ENCODE results near the gene KDM7A.
"Not testable (repeated sequence)": the region's sequence is repeated elsewhere in the genome, so short reads cannot be mapped to it uniquely, and the experiment has no call there.

The KDM7A gene

DNA sequence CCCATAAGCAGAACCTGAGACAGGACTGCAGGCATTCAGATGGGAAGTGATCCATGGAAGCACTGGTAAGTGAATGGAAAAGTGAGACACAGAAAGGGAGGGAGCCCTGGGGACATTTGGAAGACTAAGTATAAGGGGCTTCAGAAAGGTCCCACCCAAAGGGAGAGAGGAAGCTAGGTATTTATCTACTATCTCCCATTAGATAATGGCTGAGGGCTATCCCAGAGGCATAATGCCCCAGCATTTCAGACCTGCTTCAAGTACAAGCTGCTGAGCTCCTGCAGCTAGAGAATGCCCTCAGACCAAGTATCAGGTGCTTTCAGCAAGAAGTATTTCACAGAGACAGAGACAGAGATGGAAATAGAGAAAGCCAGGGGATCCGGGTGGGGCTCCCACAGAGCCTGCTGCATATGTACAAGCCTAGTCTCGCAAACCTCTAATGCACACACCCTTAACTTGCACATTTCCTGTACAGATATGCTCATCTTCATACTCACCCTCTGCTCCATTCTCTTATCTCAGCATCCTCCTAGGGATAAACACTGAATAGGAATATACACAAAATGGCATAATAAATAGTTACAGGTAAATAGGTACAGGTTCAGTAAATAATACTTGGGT, 20.2 kb downstream of the KDM7A start:
- no peak for DNase-seq

- DNase-seq: no peak
Observed at GRCh38 chr7:140155428-140155827, 21.4 kb downstream of the KDM7A start.

DNA sequence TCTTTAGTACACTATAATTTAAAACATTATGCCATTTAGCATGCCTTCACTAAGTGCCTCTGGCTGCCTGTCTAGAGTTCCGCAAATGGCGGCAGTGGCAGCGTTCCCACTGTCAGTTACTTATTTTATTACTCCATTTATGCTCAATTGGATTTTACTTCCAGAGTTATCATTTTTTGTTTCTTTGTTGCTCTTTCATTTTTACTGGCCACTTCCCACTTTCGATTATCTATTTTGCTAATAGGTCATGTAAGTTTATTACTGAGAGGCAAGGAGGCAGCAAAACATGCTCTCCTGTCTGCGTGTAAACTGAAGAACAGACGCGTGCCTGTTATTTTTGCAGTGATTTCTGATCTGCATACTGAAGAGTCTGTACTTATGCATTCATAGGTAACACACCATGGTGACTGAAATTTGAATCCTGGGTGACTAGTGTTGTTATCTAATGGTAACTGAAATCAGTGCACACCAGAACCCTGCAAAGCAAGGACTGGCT, 23.1 kb downstream of the KDM7A start:
- DNase-seq: no peak

DNA sequence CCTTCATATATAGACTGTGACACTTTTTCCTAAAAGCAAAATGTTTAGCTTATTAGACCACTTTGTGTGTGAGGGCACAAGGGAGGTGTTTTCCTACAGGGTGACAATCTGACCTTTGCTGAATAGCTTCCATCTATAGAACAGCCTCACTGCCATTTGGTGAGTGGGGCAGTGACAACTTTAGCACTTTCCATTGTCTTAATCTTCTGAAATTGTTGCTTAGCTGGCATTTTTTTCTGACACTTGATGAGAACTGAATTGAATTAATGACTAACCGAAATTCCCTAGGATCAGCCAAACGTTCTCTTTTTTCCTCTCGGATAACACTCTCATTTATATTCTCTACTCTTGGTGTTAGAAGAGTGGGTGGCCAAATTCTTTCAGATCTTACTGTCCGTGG, 30.2 kb downstream of the KDM7A start:
- no peak for DNase-seq

- DNase-seq: no peak
Observed at GRCh38 chr7:140145709-140146108, 31.1 kb downstream of the KDM7A start.

- DNase-seq: no peak
Observed at GRCh38 chr7:140144821-140145220, 32.0 kb downstream of the KDM7A start.

DNA sequence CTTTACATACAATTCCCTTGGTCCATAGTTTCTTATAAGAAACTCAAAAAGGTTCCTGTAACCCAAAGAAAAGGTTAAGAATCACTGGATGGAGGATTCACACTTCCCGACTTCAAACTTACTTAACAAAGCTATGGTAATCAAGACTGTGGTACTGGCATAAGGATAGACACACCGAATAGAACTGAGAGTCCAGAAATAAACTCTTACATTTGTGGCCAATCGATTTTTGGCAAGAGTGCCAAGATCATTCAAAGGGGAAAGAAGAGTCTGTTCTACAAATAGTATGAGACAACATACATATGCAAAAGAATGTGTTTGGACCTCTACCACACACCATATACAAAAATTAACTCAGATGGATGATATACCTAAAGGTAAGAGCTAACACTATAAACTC, 32.8 kb downstream of the KDM7A start:
- DNase-seq: no peak

- no peak for DNase-seq
Observed at GRCh38 chr7:140142031-140142430, 34.8 kb downstream of the KDM7A start.

- DNase-seq: no peak
Observed at GRCh38 chr7:140141256-140141655, 35.5 kb downstream of the KDM7A start.

DNA sequence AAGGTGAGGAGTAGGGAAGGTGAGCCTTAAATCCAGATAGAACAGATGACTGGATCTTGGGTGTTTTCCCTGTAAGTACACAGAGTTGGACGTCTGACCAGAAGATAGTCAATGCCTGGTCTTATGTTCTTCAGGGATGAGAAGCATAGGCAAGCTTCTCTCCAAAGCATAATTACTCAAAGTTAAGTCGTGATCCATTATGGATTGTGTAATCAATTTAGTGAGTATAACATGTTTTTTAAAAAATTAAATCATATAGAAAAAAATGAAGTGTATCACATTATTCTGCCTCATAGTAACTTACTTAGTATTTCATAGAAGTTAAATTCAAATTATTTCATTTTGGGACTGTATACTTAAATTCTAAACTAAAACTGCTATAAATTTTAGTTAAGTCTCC, 39.7 kb downstream of the KDM7A start:
- no peak for DNase-seq

GRCh38 chr7:140136073-140136472, 40.7 kb downstream of the KDM7A start:
- DNase-seq: no peak

DNA sequence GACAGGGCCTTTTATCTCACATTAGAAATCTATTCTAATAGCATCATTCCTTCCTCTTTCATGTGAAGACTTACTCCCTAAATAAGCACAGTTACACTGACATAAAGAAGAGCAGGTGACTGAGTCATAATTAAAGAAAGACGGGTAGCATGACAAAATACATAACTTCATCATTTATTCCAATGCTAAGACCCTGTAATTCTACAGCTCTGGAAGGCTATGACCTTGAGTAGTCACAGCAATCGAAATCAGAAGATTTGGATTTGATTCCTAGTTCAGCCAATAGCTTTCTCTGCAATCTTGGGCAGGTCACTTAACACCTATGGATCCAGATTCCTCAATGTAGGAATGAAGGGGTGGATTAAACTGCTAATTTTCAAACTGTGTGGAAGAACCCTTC, 42.7 kb downstream of the KDM7A start:
- DNase-seq: no peak

- no peak for DNase-seq
Observed at GRCh38 chr7:140127360-140128127, 49.2 kb downstream of the KDM7A start.

- DNase-seq: no peak
Observed at GRCh38 chr7:140126435-140127034, 50.2 kb downstream of the KDM7A start.

GRCh38 chr7:140122965-140123364, 53.8 kb downstream of the KDM7A start:
- no peak for DNase-seq

DNA sequence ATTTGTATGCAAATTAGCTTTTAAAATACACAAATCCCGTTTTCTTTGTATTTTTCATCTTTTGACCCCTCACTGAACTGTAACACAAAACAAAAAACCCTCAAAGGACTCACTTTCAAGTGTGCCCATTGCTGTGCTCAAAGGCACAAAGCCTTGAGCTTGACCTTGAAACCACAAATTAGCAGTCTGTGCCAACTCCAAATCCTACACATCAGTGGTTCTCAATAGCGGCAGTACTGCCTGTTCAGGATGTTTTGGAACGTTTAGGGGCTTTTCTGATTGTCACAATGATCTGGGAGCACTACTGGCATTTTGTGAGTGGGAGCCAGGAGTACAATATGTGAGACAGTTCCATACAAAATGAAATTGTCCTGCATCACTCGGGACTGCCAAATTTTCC, 55.5 kb downstream of the KDM7A start:
- no peak for DNase-seq

GRCh38 chr7:140114817-140115216, 62.0 kb downstream of the KDM7A start:
- DNase-seq: not testable (repeated sequence)

GRCh38 chr7:140108777-140109176, 68.0 kb downstream of the KDM7A start:
- not testable (repeated sequence) for DNase-seq

DNA sequence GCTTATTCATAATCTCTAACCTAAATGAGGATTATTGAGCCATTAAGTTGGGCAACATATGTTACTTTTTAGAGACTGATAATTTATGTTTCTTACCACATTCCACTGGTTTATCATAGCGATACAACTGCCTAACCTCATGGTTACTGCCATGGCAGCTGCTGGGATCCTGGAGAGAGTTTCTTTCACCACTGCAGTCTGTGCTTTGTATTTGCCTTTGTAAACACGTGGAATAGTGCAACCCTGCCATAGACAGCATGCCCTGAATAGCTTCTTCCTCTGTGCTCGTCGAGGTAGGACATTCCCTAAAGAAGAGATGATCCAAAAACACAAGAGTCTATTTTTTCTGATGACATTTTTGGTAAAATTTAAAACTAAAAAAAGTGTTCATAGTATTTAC, 80.3 kb downstream of the KDM7A start:
- DNase-seq: no peak

DNA sequence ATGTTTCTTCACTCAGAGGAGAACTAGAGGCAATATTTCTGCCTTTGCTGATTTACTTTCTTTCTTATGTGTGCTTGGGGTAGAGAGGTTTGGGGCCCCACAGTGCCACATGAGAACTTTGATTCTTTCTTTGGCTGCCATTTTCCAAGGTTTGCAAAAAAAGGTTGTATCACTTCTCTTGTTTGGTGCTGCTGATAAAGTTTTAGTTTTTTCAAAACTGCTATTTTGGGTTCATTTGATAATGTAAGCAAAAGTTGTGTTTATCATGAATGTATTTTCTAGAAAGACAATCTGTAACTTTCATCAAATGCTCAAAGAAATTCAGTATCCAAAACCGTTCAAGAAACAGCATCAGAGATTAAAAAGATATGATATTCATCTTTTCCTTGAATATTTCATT, 83.4 kb downstream of the KDM7A start:
- DNase-seq: no peak

GRCh38 chr7:140085447-140085846, 91.3 kb downstream of the KDM7A start:
- DNase-seq: no peak

DNA sequence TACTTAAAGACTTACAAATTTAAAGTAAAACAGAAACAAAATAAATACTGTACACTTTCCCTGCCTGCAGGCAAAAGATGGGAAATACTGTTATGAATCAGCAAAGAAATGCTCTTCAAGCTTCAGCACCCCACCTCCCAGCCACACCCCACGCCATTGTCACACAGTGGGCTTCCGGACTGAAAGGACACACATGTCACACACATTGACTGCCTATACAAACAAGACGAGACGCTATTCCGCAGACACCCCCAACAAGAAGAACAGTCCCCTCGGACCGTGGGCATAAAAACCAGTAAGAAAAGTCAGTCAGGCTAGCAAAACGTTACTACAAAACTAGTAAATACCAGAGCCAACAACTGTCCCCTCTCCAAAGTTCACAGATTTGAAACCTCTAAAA, 91.8 kb downstream of the KDM7A start:
- DNase-seq: peak; percentile 21

- no peak for DNase-seq
Observed at GRCh38 chr7:140084142-140084655, 92.6 kb downstream of the KDM7A start.

GRCh38 chr7:140082770-140083169, 94.0 kb downstream of the KDM7A start:
- DNase-seq: no peak
